HEK293T (cell line): ENCODE measurements around the gene NPHP4.

Experiments
- ARNT ChIP-seq: fragments of 450-650 bp; IDR thresholded peaks from 2 replicates; pipeline ENCODE4 v1.6.1; 2017; ENCODE audit warnings: mild to moderate bottlenecking
- BHLHE40 ChIP-seq: fragments of 450-650 bp; IDR thresholded peaks from 2 replicates; pipeline ENCODE4 v1.6.1; 2016; ENCODE audit warnings: mild to moderate bottlenecking, moderate library complexity, borderline replicate concordance
- CTBP1 ChIP-seq: fragments of 450-650 bp; IDR thresholded peaks from 2 replicates; pipeline ENCODE4 v1.6.1; 2016; ENCODE audit warnings: borderline replicate concordance
- ELF4 ChIP-seq: fragments of 450-650 bp; IDR thresholded peaks from 2 replicates; pipeline ENCODE4 v1.6.1; 2017; ENCODE audit warnings: antibody characterized with exemption
- FOXA1 ChIP-seq: fragments of 450-650 bp; IDR thresholded peaks from 2 replicates; pipeline ENCODE4 v1.6.1; 2016; ENCODE audit warnings: mild to moderate bottlenecking
- SP1 ChIP-seq: fragments of 450-650 bp; IDR thresholded peaks from 2 replicates; pipeline ENCODE4 v1.6.1; 2017

DNA sequence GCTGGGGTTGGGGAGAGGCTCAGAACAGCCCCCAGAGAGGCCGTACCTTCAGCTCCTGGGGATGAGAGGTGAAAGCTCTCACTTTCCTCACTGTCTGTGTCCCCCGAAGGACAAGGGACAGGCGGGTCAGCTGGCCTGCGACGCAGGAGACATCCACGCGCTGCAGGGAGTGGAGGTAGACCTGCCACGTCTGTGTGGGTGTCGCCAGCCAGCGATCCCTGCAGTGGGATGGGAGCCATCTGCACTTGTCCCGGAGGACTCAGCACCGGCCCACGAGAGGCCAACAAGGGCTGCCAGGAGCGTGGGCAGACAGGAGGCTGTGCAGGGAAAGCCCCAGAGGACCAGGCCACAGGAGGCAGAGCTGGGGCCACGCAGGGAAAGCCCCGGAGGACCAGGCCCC is 127.2 kb downstream of the NPHP4 start:
- TF ChIP-seq FOXA1 (no peak), BHLHE40 (no peak), CTBP1 (no peak), SP1 (no peak), ARNT (no peak), ELF4 (no peak)
